K562 (cell line): ENCODE data around the gene PRRC2A. TPM values are rescaled to one million over a fixed set of nuclear protein-coding genes. Genes with fewer than 3 reads are reported as not detected.

Experiments
- ATAC-seq: fragments of 200-7000 bp; cut with Tn5 transposase; 3 replicates; pipeline ENCODE4 v1.9.1; 2020; ENCODE audit warnings: moderate library complexity
- BruUV-seq: library from RNA; stranded (reverse); fragments of 400-500 nt; replicated peaks from 2 replicates; lab custom pipeline; 2021; lab: Mats Ljungman, UMichigan
- CTCF ChIA-PET: fragments of 300-600 bp; formaldehyde crosslinking; extraction: SDS; loops from one replicate; lab custom pipeline; 2021; ENCODE audit warnings: low intra/inter-chr PET ratio; lab: Yijun Ruan, JAX
- POLR2A ChIA-PET: fragments of 300-600, 350-650 bp; sonication (Branson Sonifier 250); formaldehyde crosslinking; extraction: SDS; loops from one replicate; lab custom pipeline; 2021; ENCODE audit warnings: antibody characterized with exemption, inconsistent platforms; lab: Yijun Ruan, JAX
- DNase-seq, 4 experiments: peaks; one replicate each; pipeline versions ENCODE4 v3.0.0 to v3.0.0-alpha.2; 2011 to 2018; ENCODE audit warnings: low spot score in 3 of 4, mixed read lengths in 3 of 4; ENCODE audit errors: extremely low read depth in 1 of 4
- FAIRE-seq: peaks from 2 replicates; lab custom pipeline; 2011; peaks lifted over from hg19 to GRCh38; lab: Jason Lieb, UNC
- H2AFZ ChIP-seq: 2 replicates; pipeline ENCODE4 v1.6.0; 2011; ENCODE audit warnings: low read depth, low read length, control low read depth, inconsistent platforms
- H3K27ac ChIP-seq: fragments of 200-600 bp; 3 replicates; pipeline ENCODE4 v1.8.0; 2011; ENCODE audit warnings: low read depth, mild to moderate bottlenecking, control low read depth, inconsistent platforms, low read length, moderate library complexity, mixed read lengths; ENCODE audit errors: extremely low read depth
- H3K27me3 ChIP-seq, 2 experiments: fragments of 300-600 bp in 1 of 2; 2 replicates in 1 of 2; 3 replicates in 1 of 2; pipeline versions ENCODE4 v1.6.0 to v1.8.0; 2011; ENCODE audit warnings: inconsistent platforms in 2 of 2, low read length in 2 of 2, mild to moderate bottlenecking in 1 of 2, mixed read lengths in 1 of 2, moderate library complexity in 1 of 2; ENCODE audit not compliant: control insufficient read depth in 2 of 2, insufficient read depth in 2 of 2
- H3K36me3 ChIP-seq: fragments of 300-600 bp; 3 replicates; pipeline ENCODE4 v1.8.0; 2011; ENCODE audit warnings: mild to moderate bottlenecking, low read length, inconsistent platforms; ENCODE audit not compliant: control insufficient read depth, insufficient read depth
- H3K4me1 ChIP-seq, 2 experiments: fragments of 200-600 bp in 1 of 2; replicated peaks in 1 of 2; 2 replicates in 1 of 2; 3 replicates in 1 of 2; pipeline versions ENCODE4 v1.5.1 to v1.8.0; 2011; ENCODE audit warnings: inconsistent platforms in 2 of 2, low read length in 2 of 2, mild to moderate bottlenecking in 1 of 2, mixed read lengths in 1 of 2, moderate library complexity in 1 of 2; ENCODE audit not compliant: control insufficient read depth in 2 of 2, insufficient read depth in 2 of 2
- H3K4me2 ChIP-seq: 2 replicates; pipeline ENCODE4 v1.6.1; 2011; ENCODE audit warnings: low read length, control low read depth, inconsistent platforms, mixed read lengths; ENCODE audit not compliant: insufficient read depth
- H3K4me3 ChIP-seq: fragments of 200-600 bp; sonication (generic), shearing (Covaris generic); 2 replicates; pipeline ENCODE4 v1.5.1; 2016; ENCODE audit warnings: control low read depth, inconsistent platforms
- H3K79me2 ChIP-seq: fragments of 200-600 bp; 3 replicates; pipeline ENCODE4 v1.8.0; 2011; ENCODE audit warnings: low read length, inconsistent platforms; ENCODE audit not compliant: control insufficient read depth, insufficient read depth
- H3K9ac ChIP-seq, 2 experiments: 2 replicates each; pipeline versions ENCODE4 v1.6.0 to v1.6.1; 2011; ENCODE audit warnings: low read depth in 2 of 2, low read length in 2 of 2, control low read depth in 1 of 2, inconsistent platforms in 1 of 2, mild to moderate bottlenecking in 1 of 2, mixed read lengths in 1 of 2; ENCODE audit not compliant: insufficient read depth in 1 of 2
- H3K9me1 ChIP-seq: one replicate; pipeline ENCODE4 v1.6.0; 2011; ENCODE audit warnings: inconsistent platforms, mild to moderate bottlenecking, low read length, moderate library complexity; ENCODE audit not compliant: control insufficient read depth, insufficient read depth
- H3K9me3 ChIP-seq: replicated peaks from 2 replicates; pipeline ENCODE4 v1.5.1; 2011; ENCODE audit warnings: low read depth, low read length, inconsistent platforms; ENCODE audit not compliant: control insufficient read depth, insufficient read depth
- H4K20me1 ChIP-seq: replicated peaks from 2 replicates; pipeline ENCODE4 v1.6.1; 2011; ENCODE audit warnings: low read length, inconsistent platforms, mixed read lengths; ENCODE audit not compliant: control insufficient read depth, insufficient read depth
- FOXM1 ChIP-seq, 2 experiments: fragments of 450-650 bp in 1 of 2; sonication (generic) in 1 of 2; formaldehyde crosslinking in 1 of 2; IDR thresholded peaks; 2 replicates each; pipeline versions ENCODE4 v1.6.1 to v1.9.0; 2017 to 2022; ENCODE audit warnings: low read depth in 2 of 2, mild to moderate bottlenecking in 2 of 2, missing genetic modification reagents in 1 of 2, moderate library complexity in 1 of 2
- HMGN3 ChIP-seq: IDR thresholded peaks from 2 replicates; pipeline ENCODE4 v1.6.1; 2011; ENCODE audit warnings: borderline replicate concordance, low read depth, mild to moderate bottlenecking, mixed read lengths, low read length; ENCODE audit not compliant: insufficient read length; ENCODE audit errors: extremely low read depth
- ILF3 ChIP-seq: fragments of 450-650 bp; IDR thresholded peaks from 2 replicates; pipeline ENCODE4 v1.6.1; 2018; ENCODE audit warnings: antibody characterized with exemption, mild to moderate bottlenecking, moderate library complexity, borderline replicate concordance
- MLLT1 ChIP-seq, 2 experiments: fragments of 450-650 bp; IDR thresholded peaks; 2 replicates each; pipeline ENCODE4 v1.6.1; 2016
- POLR2AphosphoS2 ChIP-seq: IDR thresholded peaks from 2 replicates; pipeline ENCODE4 v1.6.1; 2012; ENCODE audit warnings: low read length, improper control_type of control experiment
- RBFOX2 ChIP-seq: fragments of 200-400 bp; formaldehyde crosslinking; IDR thresholded peaks from 2 replicates; pipeline ENCODE4 v1.6.1; 2017; ENCODE audit warnings: low read depth, mild to moderate bottlenecking, low read length, moderate library complexity
- ZNF134 ChIP-seq: fragments of 250-450 bp; sonication (Bioruptor Pico); conservative IDR thresholded peaks from 2 replicates; pipeline ENCODE4 v1.4.0; 2020
- WGBS: fragments of 100-300 bp; shearing (Covaris generic); methylation state at CpG from one replicate; pipeline ENCODE4 v1.1.6; 2016; ENCODE audit warnings: low coverage, mixed read lengths; ENCODE audit not compliant: insufficient coverage; ENCODE audit errors: missing lambda C conversion rate; 5-methylcytosine and 5-hydroxymethylcytosine counted together
- in situ Hi-C: fragments of 300-500 bp; cut with MboI; formaldehyde crosslinking; loops from 4 replicates; pipeline ENCODE4 v1.15.0; 2018; ENCODE audit warnings: inconsistent platforms, mixed read lengths
- intact Hi-C: fragments of 100-400 bp; cut with micrococcal nuclease; formaldehyde crosslinking; loops from 2 replicates; pipeline ENCODE4 v1.14.2; 2022
- polyA plus RNA-seq, 8 experiments: library from polyadenylated mRNA; depleted of rRNA in 4 of 8; stranded (reverse) in 5 of 8; unstranded in 3 of 8; fragments of >200 nt; fragmentation: Nextera tagmentation in 2 of 8; fragmentation: Illumina TruSeq in 1 of 8; extraction: Ambion mirVana in 2 of 8; extraction: Trizol in 1 of 8; gene quantifications; 2 replicates each; pipeline versions ENCODE4 v1.2.1 to v1.2.3, GENCODE V29; 2011 to 2014; ENCODE audit warnings: inconsistent platforms in 1 of 8, missing spikeins in 1 of 8
- total RNA-seq, 7 experiments: library from RNA; depleted of rRNA in 6 of 7; stranded (reverse); fragments of >200 nt in 6 of 7; fragmentation: Illumina TruSeq in 2 of 7; extraction: Trizol in 2 of 7; gene quantifications; 2 replicates each; pipeline versions ENCODE4 v1.2.1 to v1.2.3, GENCODE V29; 2011 to 2021; ENCODE audit warnings: low replicate concordance in 1 of 7

PRRC2A gene
- total and polyA plus RNA-seq, 9 of the 15 experiments (the other 6 are each of a cell fraction or from before 2014, with no cell fraction given): 1.0 to 332 (median 63.0) TPM

- DNase-seq: no peak
Observed at GRCh38 chr6:31669676-31670075, 49.2 kb downstream of the PRRC2A start, which contains the start of gene LY6G5B. Gene LY6G5B, plus strand, starts transcription at chr6:31669976. Its CDS starts 975 bp downstream, at chr6:31670951.

More at GRCh38 chr6:31669676-31670075, 49.2 kb downstream of the PRRC2A start, which contains the start of gene LY6G5B:
- no peak within 1 kb of the TSS for H3K27ac ChIP-seq
- peak within 1 kb of the TSS in 1 of 2 experiments; percentile 69; a peak in 2 of 4 replicates for H3K9ac ChIP-seq
- H3K4me2 ChIP-seq: no peak within 1 kb of the TSS
- 83% methylated on average over 8 of the region's 8 CpGs for WGBS
- POLR2A ChIA-PET: interaction anchor here (0.6 to 2.6 kb wide), 13 partner anchors 8 to 174 kb away, joined by 3 to 14 read pairs (median 3); partner anchors contain the start of genes ABHD16A, C6orf47, LSM2 and MSH5
- no peak for ATAC-seq
- TF ChIP-seq FOXM1 (IDR thresholded peaks at IDR 0.05; ENCODE audit: low read depth) (no peak), FOXM1 (CRISPR knock-in tag; IDR thresholded peaks at IDR 0.05; ENCODE audit: low read depth) (0 out of 2 replicates have a peak, but pooled peaks have one; percentile 35), ZNF134 (CRISPR knock-in tag) (no peak), MLLT1 (IDR thresholded peaks at IDR 0.05) (no peak), HMGN3 (no peak), ILF3 (no peak), RBFOX2 (peak; percentile 46), POLR2AphosphoS2 (0 out of 2 replicates have a peak, but pooled peaks have one; percentile 6)
- CTCF ChIA-PET: no interaction called here
- H3K9me1 ChIP-seq: no peaks in the 10 kb centered on the region
- FAIRE-seq: no peak
- H3K4me1 ChIP-seq: peaks cover 5 to 11% of the 10 kb centered on the region in 2 experiments; a peak in 3 of 5 replicates
- in situ Hi-C loops (no loop called here), intact Hi-C loops (loop anchor here (10.0 kb wide), 1 partner anchor 505 kb away; the partner anchor contains the start of genes AGPAT1 and RNF5)
- H3K4me3 ChIP-seq: no peak within 1 kb of the TSS
- H3K79me2 ChIP-seq: peaks cover 45% of the 10 kb centered on the region
- H3K9me3 ChIP-seq: no peaks in the 10 kb centered on the region
- no peaks in the 10 kb centered on the region for H3K27me3 ChIP-seq
- BruUV-seq: no TSS peak
- H4K20me1 ChIP-seq: 0 out of 2 replicates have a peak, but pooled peaks cover 3% of the 10 kb centered on the region
- H2AFZ ChIP-seq: no peak within 1 kb of the TSS
- H3K36me3 ChIP-seq: peaks cover 71% of the 10 kb centered on the region
